HEK293T (cell line): ENCODE results near the gene COA8.

Source experiments
- BHLHE40 ChIP-seq: fragments of 450-650 bp; IDR thresholded peaks from 2 replicates; pipeline ENCODE4 v1.6.1; 2016; ENCODE audit warnings: mild to moderate bottlenecking, moderate library complexity, borderline replicate concordance
- CTBP1 ChIP-seq: fragments of 450-650 bp; IDR thresholded peaks from 2 replicates; pipeline ENCODE4 v1.6.1; 2016; ENCODE audit warnings: borderline replicate concordance
- FOXA1 ChIP-seq: fragments of 450-650 bp; IDR thresholded peaks from 2 replicates; pipeline ENCODE4 v1.6.1; 2016; ENCODE audit warnings: mild to moderate bottlenecking
- FOXK2 ChIP-seq: fragments of 450-650 bp; IDR thresholded peaks from 2 replicates; pipeline ENCODE4 v1.6.1; 2016; ENCODE audit warnings: mild to moderate bottlenecking
- SP1 ChIP-seq: fragments of 450-650 bp; IDR thresholded peaks from 2 replicates; pipeline ENCODE4 v1.6.1; 2017

GRCh38 chr14:103550451-103551337 lies 12.1 kb upstream of the COA8 start:
- no peak for TF ChIP-seq BHLHE40
- no peak for TF ChIP-seq CTBP1
- TF ChIP-seq FOXA1 = no peak
- TF ChIP-seq FOXK2 = no peak
- no peak for TF ChIP-seq SP1
